Epithelial cell of prostate (primary cell): ENCODE measurements around the gene ATP11B.
"Not testable (repeated sequence)": the region's sequence is repeated elsewhere in the genome, so short reads cannot be mapped to it uniquely, and the experiment has no call there.

Source experiments
- DNase-seq: peaks from one replicate; pipeline ENCODE4 v3.0.0-alpha.2; 2011; ENCODE audit warnings: low read depth, low spot score
- H3K27ac ChIP-seq: fragments of 450-650 bp; 2 replicates; pipeline ENCODE4 v1.5.1; 2017; ENCODE audit warnings: mild to moderate bottlenecking

The ATP11B gene

DNA sequence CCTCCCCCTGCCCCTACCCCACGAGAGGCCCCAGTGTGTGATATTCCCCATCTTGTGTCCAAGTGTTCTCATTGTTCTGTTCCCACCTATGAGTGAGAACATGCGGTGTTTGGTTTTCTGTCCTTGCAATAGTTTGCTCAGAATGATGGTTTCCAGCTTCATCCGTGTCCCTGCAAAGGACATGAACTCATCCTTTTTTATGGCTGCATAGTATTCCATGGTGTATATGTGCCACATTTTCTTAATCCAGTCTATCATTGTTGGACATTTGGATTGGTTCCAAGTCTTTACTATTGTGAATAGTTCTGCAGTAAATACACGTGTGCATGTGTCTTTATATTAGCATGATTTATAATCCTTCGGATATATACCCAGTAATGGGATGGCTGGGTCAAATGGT, 29.0 kb downstream of the ATP11B start:
- not testable (repeated sequence) for H3K27ac ChIP-seq, DNase-seq

DNA sequence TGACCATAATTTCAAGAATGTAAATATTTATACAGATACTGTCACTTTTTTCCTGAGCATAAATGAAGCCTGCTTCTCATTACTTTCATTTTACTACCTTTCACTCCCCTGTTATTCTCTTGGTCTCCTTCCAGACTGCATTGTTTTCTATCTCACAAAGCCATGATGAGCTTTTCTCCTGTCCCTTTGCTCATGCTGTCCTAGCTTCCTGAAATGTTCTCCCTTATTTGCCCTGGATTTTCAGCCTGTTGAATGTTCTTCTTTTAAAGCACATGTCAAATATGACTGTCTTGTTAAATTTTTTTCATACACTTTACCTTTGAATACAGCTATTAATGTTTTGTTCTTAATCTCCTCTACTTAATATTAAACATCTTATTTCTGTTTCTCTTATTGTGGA, 31.7 kb downstream of the ATP11B start:
- H3K27ac ChIP-seq = no peak overlapping the region
- DNase-seq = no peak

DNA sequence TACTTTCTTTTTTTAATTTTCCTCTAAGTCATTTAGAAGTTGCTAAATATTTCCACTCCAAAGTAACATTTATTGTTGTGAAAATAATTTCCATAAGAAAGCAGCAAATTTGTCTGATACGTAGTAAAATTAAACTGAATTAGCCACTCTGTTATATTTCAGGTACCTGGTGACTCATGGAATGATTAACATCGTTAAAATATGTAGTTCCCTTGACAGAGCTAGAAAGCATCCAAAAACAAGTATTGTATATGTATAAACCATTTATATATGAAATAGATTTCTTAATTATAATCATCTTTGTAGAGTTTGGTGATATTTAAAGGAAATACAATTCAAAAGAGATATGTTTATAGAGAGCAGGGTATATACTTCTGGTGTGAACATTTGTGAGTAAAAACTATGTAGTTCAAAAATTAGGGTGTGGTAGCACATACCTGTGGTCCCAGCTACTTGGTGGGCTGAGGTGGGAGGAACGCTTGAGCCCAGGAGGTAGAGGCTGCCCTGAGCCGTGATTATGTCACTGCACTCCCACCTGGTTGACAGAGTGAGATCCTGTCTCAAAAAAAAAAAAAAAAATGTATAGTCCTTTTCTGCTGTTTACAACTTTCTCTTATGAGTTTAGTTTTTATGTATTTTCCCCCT, 36.6 kb downstream of the ATP11B start:
- H3K27ac ChIP-seq = peak overlapping the region; percentile 27
- no peak for DNase-seq

DNA sequence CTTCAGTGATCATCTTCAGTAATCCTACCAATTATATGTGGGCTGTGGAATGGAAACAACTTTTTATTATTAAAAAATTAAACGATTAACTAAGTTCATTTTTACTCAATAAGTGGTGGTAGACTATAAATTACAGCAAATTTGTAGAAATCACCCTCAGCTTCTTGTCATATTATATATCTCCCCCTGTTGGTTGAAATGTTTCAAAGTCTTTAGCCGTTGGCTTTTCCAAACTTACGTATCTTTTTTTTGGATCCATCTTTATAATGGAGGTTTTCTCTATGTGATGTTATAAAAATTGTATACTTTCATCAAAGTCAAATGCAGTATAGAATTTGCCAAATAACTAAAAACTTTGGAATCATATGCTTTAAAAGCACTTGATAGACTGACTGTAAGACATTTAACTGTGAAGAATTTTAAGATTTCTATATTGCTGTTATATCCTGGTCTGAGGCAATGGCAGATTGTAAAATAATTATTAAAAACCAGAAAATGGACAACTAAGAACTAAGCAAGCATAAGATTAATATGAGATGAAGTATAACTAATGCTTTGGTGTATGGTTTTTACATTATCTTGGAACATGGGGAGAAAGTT, 44.7 kb downstream of the ATP11B start:
- DNase-seq = no peak

DNA sequence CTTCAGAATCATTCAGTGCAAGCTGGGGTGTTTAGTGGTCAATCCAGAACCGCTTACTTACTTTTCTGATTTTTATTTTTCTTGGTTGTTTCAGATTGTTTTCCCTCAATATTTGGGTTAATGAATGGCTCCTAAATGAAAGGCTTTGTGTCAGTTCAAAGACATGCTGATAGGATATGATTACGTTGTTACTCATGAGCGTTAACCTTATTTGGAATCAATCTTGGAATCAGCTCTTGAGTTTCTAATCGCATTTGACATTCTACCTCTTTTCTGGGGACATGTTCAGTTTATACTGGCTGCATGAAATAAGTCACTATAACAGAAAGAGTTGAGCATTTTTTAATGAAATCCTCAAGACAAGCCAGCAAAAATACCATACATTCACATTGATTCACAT, 50.2 kb downstream of the ATP11B start:
- H3K27ac ChIP-seq = no peak overlapping the region
- no peak for DNase-seq

More for the DNA sequence above, 44.7 kb downstream of the ATP11B start:
- H3K27ac ChIP-seq = no peak overlapping the region

DNA sequence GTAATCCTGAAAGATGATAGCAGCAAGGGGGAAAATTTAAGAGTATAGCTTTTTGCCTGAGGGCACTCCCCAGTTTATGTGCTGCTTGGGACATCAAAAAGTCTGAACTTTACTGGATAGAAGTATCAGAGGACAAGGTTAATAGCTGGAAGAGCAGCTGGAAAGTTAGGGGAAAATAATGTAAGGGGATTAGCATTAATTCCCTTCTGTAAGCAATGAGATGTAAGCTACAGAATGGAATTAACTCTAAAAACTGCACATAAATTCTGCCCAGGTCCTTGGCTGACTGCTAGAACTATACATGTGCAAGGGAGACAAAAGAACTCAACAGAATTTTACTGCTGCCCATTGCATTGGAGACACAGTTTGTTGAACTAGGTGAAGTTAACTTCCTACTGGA, 55.6 kb downstream of the ATP11B start:
- no peak for DNase-seq
- no peak overlapping the region for H3K27ac ChIP-seq

DNA sequence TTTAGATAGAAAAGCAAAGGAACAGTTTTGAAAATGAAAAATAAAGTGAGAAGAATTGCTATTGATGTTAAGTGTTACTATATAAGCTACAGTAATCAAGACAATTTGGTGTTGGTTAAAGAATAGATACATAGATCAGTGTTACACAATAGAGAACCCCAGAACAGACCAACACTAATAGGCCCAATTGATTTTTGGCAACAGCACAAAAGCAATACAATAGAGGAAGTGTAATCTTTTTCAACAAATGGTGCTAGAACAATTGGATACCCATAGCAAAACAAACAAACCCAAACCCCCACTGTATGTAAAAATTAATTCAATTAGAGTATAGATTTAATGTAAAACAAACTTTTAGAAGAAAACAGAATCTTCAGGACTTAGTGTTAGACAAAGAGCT, 61.8 kb downstream of the ATP11B start:
- H3K27ac ChIP-seq = no peak overlapping the region
- no peak for DNase-seq

DNA sequence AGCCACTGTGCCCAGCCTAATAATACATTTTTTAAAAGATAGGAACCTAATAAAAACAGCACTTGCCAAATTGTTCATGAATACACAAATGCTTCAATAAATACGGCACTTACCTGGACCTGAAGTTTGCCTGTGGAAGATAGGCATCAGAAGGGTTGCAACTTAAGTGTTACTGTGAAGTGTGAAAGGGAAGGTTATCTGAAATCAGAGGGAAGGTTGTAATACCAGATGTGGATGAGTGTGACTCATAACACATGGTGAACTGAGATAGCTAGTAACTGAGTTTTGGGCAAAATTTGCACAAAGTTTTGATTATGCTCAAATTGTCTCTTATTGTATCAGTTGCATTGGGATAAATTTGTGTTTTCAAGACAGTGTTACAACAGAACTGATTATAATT, 68.0 kb downstream of the ATP11B start:
- DNase-seq = no peak
- no peak overlapping the region for H3K27ac ChIP-seq

DNA sequence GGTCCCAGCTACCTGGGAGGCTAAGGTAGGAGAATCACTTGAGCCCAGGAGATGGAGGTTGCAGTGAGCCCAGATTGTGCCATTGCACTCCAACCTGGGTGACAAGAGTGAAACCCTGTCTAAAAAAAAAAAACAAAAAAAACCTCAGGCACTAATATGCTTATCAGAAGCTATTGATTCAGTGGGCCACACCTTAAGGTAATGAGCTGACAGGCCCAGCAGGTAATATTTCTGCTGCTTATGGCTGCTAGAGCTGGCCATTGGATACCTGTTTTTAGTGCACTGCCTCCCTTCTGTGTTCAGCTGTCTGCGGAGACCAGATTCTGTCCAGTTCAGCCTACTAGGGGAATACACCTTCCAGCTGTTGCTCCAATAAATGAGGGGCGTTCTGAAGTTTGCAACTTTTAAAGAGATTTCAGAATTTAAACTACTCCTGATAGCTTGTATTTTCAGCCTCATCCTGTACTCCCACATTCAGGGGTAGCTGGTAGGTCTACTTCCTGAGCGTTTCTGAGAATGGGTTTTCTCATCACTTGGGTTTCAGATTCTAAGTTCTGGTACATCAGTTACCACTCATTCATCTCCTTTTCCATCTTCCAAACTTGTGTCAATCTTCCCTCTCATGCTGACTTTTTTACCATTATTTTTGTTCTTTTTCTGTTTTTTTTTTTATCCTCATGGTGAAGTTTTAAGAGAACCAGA, 69.0 kb downstream of the ATP11B start:
- H3K27ac ChIP-seq = no peak overlapping the region
- DNase-seq = no peak

DNA sequence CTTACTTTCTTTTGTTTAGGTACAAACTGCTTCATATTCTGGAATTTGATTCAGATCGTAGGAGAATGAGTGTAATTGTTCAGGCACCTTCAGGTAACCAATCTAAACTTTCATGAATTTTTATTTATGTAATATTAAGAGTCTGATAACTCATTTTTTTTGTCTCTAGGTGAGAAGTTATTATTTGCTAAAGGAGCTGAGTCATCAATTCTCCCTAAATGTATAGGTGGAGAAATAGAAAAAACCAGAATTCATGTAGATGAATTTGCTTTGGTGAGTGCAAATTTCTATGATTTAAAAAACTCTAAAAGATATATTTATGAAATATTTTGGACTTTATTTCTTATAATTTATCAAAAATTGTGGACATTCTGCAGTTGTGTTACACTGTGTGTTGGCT, 75.8 kb downstream of the ATP11B start:
- no peak overlapping the region for H3K27ac ChIP-seq
- DNase-seq = no peak

DNA sequence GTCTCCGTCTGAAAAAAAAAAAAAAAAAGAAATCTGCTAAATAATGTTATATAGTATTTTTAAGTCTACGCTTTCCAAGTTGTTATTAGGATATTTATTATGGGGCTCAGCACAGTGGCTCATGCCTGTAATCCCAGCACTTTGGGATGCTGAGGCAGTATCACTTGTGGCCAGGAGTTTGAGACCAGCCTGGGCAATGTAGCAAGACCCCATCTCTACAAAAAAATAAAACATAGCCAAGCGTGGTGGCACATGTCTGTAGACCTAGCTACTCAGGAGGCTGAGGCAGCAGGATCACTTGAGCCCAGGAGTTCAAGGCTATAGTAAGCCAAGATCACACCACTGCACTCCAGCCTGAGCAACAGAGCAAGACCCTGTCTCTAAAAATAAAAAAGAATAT, 77.6 kb downstream of the ATP11B start:
- not testable (repeated sequence) for DNase-seq, H3K27ac ChIP-seq

DNA sequence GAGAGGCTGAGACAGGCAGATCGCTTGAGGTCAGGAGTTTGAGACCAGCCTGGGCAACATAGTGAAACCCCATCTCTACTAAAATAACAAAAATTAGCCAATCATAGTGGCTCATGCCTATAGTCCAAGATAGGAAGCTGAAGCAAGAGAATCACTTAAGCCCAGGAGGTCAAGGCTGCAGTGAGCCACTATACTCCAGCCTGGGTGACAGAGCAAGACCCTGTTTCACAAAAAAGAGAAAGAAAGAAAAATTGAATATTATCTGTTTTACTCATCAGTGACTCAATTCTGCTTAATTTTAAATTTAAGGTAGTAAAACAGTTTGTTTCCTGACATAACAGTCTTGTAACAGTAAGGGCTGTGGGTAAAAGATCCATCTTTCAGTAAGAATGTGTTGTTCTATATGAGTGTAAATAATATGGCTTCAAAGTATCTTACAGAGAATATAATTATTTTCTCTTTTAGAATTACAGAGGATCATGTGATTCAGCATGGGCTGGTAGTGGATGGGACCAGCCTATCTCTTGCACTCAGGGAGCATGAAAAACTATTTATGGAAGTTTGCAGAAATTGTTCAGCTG, 85.8 kb downstream of the ATP11B start:
- no peak overlapping the region for H3K27ac ChIP-seq
- DNase-seq = no peak

DNA sequence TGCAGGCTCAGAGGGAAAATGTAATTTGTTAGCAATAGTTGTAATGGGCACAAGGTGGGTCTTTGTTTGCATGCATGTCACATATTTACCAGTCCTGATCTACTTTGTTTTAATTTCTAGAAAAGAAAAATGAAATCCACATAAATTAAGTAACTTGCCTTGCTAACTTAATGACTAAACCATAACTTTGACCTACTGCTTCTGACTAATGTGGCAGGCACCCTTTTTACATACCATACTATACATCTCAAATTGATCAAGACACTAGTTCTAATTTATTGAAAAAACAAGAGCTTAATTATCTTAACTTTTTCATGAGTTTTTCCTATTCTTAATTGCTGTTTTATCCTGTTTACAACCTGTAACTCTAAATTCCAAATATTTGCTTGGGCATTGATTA, 93.2 kb downstream of the ATP11B start:
- H3K27ac ChIP-seq = no peak overlapping the region
- no peak for DNase-seq

DNA sequence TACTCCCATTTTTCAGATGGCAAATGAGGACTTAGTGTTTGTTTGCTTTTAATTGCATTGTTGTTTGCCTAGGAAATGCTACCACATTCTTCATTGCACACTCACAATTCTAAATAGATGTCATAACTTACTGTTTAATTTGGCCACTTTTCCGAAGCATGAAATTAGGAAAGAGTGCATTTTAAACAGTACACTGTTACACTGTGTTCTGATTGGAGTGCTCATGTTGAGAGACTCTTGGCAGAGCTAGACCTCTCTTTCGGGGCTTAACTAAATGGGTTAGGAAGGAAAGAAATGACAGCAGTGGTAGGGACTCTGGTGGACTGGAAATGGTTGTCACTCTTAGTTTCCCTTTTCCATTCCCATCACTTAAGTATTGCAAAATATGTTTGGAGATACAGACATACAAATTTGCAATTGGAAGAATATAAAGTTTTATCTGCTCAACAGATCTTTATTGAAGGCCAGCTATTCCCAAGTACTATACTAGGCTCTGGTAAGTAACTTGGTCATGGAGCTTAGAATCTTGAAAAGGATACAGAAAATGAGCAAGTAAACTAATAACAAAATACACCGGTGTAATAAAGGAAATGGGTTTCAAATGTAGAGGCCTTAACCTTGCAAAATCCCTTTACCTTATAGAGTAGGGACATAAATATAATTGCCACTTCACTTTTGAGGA, 96.8 kb downstream of the ATP11B start:
- no peak for DNase-seq
- H3K27ac ChIP-seq = no peak overlapping the region

DNA sequence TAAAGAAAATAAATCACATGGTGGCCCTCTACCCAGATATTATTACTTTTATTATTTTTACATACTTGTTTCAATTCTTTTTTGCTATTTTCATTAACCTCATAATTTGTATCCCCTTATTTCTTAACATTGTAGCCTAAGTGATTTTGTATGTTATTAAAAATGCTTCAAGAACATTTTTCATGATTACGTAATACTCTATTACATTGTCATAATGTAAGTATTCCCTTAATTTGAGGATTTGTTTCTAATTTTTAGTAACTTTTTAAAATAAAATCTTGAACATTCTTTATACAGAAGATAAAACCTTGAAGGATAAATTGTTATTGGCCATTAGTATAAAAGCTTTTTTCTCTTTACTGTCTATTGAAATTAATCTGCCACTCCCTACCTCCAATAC, 98.1 kb downstream of the ATP11B start:
- no peak for DNase-seq
- H3K27ac ChIP-seq = no peak overlapping the region

DNA sequence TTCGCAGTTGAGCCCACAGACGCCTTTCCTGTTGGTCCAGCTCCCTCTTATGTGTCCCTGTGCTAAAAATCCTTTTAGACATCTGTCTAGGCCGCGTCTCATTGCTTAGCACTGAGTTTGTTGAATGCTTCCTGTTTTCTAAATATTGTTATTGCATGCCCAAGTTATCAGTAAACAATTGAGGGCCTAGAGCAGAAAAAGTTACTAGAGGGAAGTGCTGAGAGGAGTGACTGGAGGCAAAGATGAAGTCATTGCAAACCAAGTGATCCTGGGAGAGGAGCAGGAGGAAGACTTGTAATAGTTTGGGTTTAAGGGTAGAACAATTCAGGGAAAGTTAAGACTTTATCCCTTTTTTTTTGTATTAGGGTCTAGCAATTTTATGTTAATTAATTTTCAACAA, 98.9 kb downstream of the ATP11B start:
- H3K27ac ChIP-seq = no peak overlapping the region
- no peak for DNase-seq

DNA sequence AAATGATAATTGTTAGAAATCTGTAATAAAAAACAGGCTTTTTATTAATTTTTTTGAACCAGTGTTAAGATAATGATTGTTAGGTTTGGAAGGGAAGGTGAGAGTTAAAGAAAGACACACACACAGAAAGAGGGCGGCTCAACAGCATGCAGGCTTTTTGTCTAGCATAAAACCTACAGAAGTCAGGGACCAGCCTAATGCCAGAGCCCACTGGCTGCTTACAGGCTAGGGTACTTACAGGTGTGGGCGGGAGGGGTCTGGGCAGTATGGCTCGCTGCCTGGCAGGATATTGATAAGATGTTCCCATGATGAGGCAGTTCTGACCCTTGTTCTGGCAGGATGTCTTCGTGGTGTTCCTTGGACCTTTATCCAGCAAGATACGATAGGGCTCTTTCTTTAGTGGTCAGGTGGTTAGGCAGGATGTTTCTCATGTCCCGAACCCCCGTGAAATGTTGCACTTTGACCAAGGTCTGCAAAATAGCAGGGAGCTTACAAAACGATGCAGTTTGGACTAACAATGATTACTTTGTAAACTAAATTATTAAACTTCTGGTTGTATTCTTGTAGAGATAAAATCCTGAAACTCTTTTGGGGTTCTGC, 102.3 kb downstream of the ATP11B start:
- DNase-seq = no peak
- no peak overlapping the region for H3K27ac ChIP-seq

DNA sequence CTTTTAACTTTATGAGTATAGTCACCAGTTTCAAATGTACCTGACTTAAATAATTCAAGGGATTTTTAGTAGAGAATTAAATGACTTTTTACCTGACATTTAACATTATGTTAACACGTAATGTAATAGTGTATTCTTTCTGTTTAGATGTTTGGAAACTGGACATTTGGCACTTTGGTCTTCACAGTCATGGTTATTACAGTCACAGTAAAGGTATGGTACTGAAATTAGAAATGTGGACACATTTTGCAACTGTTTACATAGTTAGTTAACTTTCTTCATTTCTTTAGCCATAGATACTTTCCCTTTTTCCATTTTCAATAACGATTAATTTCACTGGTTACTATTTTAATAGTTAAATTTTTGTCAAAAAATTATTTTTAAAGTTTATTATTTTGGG, 103.2 kb downstream of the ATP11B start:
- DNase-seq = no peak
- H3K27ac ChIP-seq = no peak overlapping the region

DNA sequence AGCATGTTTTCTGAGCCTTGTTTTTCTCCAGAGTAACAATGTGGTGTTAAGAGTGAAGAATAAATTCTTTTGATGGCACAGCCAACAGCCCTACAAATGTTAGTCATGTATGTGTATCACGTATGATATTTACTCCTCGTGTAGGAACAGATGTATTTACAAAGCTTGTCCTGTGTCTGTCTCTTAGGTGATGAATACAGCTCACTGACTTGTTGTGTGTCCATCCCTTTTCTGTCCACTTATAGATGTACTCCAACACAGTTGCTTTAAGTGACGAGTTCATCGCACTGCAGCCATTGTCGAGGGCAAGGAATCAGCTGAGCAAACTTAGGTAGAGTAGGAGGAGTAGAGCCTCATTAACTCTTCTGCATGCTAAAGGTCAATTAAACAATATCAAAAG, 108.9 kb downstream of the ATP11B start:
- no peak for DNase-seq
- no peak overlapping the region for H3K27ac ChIP-seq

DNA sequence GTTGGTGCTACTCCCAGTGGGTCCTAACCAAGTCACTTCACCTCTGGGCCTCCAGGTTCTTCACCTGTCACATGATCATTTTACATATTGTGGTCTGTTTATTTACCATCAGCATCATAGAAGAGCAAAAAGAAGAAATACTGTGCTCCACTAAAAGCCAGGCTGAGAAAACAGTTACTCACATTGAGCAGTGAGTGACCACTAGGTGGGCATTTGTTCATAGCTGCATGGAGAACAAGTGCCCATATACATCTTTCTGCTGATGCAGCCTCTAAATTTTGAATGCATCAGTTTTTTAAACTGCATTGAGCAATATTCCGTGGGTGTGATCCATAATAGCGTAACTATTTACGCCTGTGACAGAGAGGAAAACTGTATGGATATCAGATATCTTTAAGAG, 110.9 kb downstream of the ATP11B start:
- H3K27ac ChIP-seq = no peak overlapping the region
- no peak for DNase-seq

DNA sequence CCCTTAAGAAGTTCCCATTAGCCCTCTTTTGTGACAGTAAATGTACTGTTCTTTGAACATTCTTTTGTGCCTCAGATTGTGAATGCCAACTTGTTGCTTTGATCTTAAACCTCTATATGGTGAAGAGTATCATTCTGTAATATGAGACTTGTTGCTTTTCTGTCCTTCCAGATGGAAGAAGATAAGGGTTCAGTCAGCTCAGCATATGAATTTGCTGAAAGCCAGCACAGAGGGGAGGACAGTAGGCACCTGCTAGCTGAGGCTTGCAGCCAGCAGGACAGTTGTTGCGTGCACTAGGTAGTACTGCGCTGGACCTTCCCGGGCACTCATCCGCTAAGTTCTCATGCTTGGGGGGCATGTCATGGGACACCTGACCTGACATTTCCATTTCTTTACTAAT, 112.3 kb downstream of the ATP11B start:
- DNase-seq = no peak
- no peak overlapping the region for H3K27ac ChIP-seq
